Adipocyte (in vitro differentiated cells): ENCODE measurements around the gene WNT4.

Experiments used
- DNase-seq: peaks from one replicate; pipeline ENCODE4 v3.0.0-alpha.2; 2015; ENCODE audit warnings: low read depth
- H3K27me3 ChIP-seq: replicated peaks from 2 replicates; pipeline ENCODE4 v1.7.0; 2013; ENCODE audit warnings: mild to moderate bottlenecking, low read length, moderate library complexity; ENCODE audit not compliant: control insufficient read depth, insufficient read depth
- H3K36me3 ChIP-seq: 2 replicates; pipeline ENCODE4 v1.7.0; 2013; ENCODE audit warnings: low read length, mild to moderate bottlenecking, moderate library complexity; ENCODE audit not compliant: control insufficient read depth, insufficient read depth, severe bottlenecking
- H3K4me1 ChIP-seq: 2 replicates; pipeline ENCODE4 v1.7.0; 2013; ENCODE audit warnings: mild to moderate bottlenecking, low read length, moderate library complexity; ENCODE audit not compliant: control insufficient read depth, insufficient read depth
- H3K4me3 ChIP-seq: 2 replicates; pipeline ENCODE4 v1.7.0; 2013; ENCODE audit warnings: mild to moderate bottlenecking, low read length, moderate library complexity
- H3K9ac ChIP-seq: 2 replicates; pipeline ENCODE4 v1.7.0; 2013; ENCODE audit warnings: mild to moderate bottlenecking, low read length, moderate library complexity
- H3K9me3 ChIP-seq: 2 replicates; pipeline ENCODE4 v1.7.0; 2013; ENCODE audit warnings: mild to moderate bottlenecking, low read length, moderate library complexity; ENCODE audit not compliant: control insufficient read depth

WNT4 gene

DNA sequence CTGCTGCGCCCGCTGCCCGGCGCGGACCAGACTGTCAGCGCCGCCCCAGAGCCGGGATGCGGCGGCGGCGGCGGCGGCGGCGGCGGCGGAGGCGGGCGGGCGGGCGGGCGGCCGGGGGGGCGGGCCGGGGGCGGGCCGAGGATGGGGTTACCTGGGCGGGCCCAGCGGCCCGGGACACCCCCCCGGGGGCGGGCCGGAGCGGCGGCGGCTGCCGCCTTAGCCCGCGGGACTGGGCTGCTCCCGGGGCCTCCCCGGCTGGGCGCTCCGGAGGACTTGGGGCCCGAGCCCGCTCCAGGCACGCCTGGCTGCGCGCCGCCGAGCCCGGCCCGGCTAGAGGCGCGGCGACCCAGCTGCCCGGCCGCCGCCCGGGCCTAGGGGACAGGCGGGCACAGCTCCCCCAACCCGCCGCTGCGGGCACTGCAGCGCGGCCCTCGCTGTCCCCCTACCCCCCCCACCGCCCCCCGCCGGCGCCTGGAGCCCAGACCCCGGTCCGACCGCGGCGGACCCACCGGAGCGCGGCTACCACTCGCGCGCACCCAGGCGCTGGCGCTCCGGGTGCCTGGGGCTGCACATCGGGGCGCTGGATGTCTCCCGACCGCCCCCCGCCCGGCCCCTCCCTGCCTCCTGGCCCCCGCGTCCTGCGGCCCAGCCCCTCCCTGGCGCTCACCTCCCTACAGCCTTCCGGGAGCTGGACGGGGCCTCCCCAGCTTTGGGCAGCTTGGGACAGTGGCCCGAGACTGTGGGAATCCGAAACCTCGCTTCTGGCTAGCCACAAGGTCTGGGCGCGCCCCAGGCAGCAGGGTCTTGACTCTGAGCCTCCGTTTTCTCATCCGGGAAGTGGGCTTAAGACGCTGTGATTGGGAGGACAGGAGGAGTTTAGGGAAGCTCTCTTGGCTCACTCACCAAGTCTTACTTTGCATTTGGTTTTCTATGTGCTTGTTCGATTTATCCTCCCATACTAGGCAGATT lies at the start of gene WNT4:
Gene WNT4 (minus strand): TSS at position 33 of the 969 bp plus-strand sequence. CDS start 175 bp downstream, outside the sequence.
- H3K9ac ChIP-seq = no peak within 1 kb of the TSS
- H3K27me3 ChIP-seq = peaks cover 73% of the 10 kb centered on the region
- no peaks in the 10 kb centered on the region for H3K4me1 ChIP-seq
- H3K36me3 ChIP-seq = no peaks in the 10 kb centered on the region
- H3K9me3 ChIP-seq = no peaks in the 10 kb centered on the region
- H3K4me3 ChIP-seq = peak within 1 kb of the TSS; percentile 52
- peak; percentile 72 for DNase-seq

DNA sequence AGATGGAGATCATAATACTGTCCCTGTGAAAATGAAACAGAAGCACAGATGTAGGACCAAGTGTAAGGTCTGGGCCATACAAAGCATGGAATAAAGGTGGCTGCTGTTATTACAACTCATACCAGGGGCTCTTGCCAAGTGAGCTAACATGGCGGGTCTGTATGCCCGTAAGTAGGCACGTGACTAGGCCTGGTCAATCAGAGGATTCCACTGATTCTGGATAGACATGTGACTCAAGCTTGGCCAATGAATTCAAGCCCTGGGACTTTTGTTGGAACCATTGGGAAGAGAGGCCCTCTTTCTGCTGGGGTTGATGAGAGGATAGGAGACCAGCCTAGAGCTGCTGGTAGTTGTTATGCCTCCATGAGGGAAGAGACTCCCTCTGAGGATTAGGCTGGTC lies 47.8 kb upstream of the WNT4 start:
- Histone ChIP-seq H3K4me1 (no peaks in the 10 kb centered on the region), H3K9ac (no peak overlapping the region), H3K9me3 (no peaks in the 10 kb centered on the region), H3K27me3 (peaks cover 54% of the 10 kb centered on the region), H3K4me3 (no peak overlapping the region), H3K36me3 (no peaks in the 10 kb centered on the region)
- DNase-seq = no peak

DNA sequence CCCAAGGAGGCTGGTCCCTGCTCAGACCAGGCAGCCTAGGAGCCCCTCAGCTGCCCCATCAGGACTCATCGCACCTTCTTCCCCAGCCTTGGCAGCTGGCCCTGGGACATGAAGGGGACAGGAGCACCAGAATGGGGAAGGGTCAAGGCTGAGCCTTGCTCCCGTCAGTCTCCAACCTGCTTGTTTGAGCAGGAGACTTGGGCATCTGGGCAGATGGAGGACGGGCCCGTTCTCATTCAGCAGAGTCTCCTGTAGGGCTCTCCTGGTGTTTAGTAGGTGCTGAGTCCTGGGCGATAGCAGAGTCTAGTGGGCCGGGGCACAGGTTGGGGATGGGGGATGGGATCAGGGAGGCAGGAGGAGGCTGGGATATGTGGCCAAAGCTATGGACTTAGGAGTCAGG lies 47.4 kb upstream of the WNT4 start:
- H3K9ac ChIP-seq = no peak overlapping the region
- no peak overlapping the region for H3K4me3 ChIP-seq
- DNase-seq = no peak
- no peaks in the 10 kb centered on the region for H3K9me3 ChIP-seq
- H3K27me3 ChIP-seq = peaks cover 59% of the 10 kb centered on the region
- no peaks in the 10 kb centered on the region for H3K36me3 ChIP-seq
- no peaks in the 10 kb centered on the region for H3K4me1 ChIP-seq

GRCh38 chr1:22189619-22190018 lies 46.7 kb upstream of the WNT4 start:
- H3K9ac ChIP-seq = no peak overlapping the region
- DNase-seq = no peak
- H3K27me3 ChIP-seq = peaks cover 65% of the 10 kb centered on the region
- no peak overlapping the region for H3K4me3 ChIP-seq
- no peaks in the 10 kb centered on the region for H3K36me3 ChIP-seq
- H3K9me3 ChIP-seq = no peaks in the 10 kb centered on the region
- H3K4me1 ChIP-seq = no peaks in the 10 kb centered on the region

DNA sequence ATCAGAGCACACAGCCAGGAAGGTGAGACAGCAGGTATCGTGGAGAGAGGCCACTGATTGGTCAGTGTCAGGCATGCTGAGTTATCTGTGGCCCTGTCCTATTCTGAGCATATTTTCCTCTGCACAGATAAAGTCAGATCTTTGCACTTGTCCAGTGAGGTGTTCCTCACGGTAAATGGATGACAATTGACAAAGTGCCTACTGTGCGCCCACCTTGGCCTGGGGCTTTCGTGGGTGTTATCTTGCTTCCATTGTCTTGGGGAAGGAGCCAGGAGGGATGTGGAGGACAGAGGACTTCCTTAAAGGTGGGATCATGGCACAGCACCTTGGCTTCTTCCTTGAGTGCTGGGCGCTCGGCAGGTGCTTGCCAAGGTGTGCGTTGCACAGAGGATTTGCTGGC lies 46.0 kb upstream of the WNT4 start:
- Histone ChIP-seq H3K9me3 (no peaks in the 10 kb centered on the region), H3K9ac (no peak overlapping the region), H3K27me3 (peaks cover 67% of the 10 kb centered on the region), H3K4me3 (no peak overlapping the region), H3K36me3 (no peaks in the 10 kb centered on the region), H3K4me1 (no peaks in the 10 kb centered on the region)
- DNase-seq = no peak

DNA sequence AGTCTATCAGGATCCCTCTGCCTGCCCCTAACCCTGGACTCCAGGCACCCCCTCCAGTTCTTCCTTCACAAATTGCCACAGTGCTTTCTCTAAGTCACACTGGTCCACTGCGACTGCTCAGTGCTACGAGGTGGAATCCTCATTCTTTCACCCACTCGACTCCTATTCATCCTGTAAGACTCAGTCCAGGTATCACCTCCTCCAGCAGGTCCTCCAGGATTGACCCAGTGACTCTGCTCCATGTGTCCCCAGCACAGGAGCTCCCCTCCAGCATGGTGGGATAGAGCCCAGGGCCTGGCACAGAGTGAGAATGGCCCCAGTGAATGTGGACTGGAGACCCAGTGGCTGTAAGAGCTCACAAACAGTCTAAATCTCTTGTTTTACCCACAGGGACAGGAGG lies 45.5 kb upstream of the WNT4 start:
- H3K36me3 ChIP-seq = no peaks in the 10 kb centered on the region
- no peak for DNase-seq
- H3K27me3 ChIP-seq = peaks cover 68% of the 10 kb centered on the region
- H3K4me1 ChIP-seq = no peaks in the 10 kb centered on the region
- no peak overlapping the region for H3K9ac ChIP-seq
- no peak overlapping the region for H3K4me3 ChIP-seq
- H3K9me3 ChIP-seq = no peaks in the 10 kb centered on the region

DNA sequence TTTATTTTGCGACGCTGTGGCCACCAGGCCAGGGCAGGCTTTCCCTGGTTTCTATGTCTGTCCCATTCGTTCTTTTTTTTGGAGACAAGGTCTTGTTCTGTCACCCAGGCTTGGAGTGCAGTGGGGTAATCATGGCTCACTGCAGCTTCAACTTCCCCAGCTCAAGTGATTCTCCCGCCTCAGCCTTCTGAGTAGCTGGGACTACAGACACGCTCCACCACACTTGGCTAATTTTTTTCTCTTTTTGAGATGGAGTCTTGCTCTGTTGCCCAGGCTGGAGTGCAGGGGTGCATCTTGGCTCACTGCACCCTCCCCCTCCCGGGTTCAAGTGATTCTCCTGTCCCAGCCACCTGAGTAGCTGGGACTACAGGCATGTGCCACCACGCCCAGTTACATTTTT lies 43.4 kb upstream of the WNT4 start:
- Histone ChIP-seq H3K4me1 (no peaks in the 10 kb centered on the region), H3K9me3 (no peaks in the 10 kb centered on the region), H3K27me3 (peaks cover 74% of the 10 kb centered on the region), H3K36me3 (no peaks in the 10 kb centered on the region), H3K9ac (no peak overlapping the region), H3K4me3 (no peak overlapping the region)
- no peak for DNase-seq

- DNase-seq = no peak
These were observed 42.2 kb upstream of the WNT4 start for GRCh38 chr1:22184892-22185612.

GRCh38 chr1:22184454-22184853 lies 41.6 kb upstream of the WNT4 start:
- Histone ChIP-seq H3K4me3 (no peak overlapping the region), H3K36me3 (no peaks in the 10 kb centered on the region), H3K9me3 (peaks cover 3% of the 10 kb centered on the region), H3K4me1 (no peaks in the 10 kb centered on the region), H3K9ac (no peak overlapping the region), H3K27me3 (peaks cover 69% of the 10 kb centered on the region)
- no peak for DNase-seq

More at GRCh38 chr1:22184892-22185612, 42.2 kb upstream of the WNT4 start:
- Histone ChIP-seq H3K9me3 (no peaks in the 10 kb centered on the region), H3K4me1 (no peaks in the 10 kb centered on the region), H3K27me3 (peaks cover 69% of the 10 kb centered on the region), H3K36me3 (no peaks in the 10 kb centered on the region), H3K4me3 (no peak overlapping the region), H3K9ac (no peak overlapping the region)

DNA sequence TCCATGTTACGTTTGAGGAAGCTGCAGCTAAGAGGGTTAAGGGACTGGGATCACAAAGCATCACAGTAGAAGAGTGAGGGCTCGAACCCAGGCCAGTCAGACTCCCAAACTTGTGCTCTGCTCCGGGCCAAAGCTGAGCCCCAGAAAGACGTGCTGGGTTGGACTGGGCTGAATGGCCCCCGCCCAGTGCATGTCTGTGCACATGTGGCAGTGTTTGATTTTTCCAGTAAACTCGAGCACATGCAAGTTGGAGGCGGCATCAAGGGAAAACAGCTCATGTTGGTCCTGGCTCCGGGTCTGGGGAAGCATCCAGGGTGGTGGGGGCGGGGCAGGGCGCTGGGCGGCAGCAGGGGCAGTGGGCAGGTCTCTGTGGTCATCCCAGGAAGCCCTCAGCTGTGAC lies 39.8 kb upstream of the WNT4 start:
- H3K9ac ChIP-seq = no peak overlapping the region

GRCh38 chr1:22179197-22179803 lies 36.4 kb upstream of the WNT4 start:
- Histone ChIP-seq H3K4me3 (no peak overlapping the region), H3K9me3 (peaks cover 18% of the 10 kb centered on the region), H3K9ac (no peak overlapping the region), H3K27me3 (peaks cover 63% of the 10 kb centered on the region), H3K36me3 (no peaks in the 10 kb centered on the region), H3K4me1 (no peaks in the 10 kb centered on the region)
- no peak for DNase-seq

More for the DNA sequence above, 39.8 kb upstream of the WNT4 start:
- Histone ChIP-seq H3K36me3 (no peaks in the 10 kb centered on the region), H3K4me3 (no peak overlapping the region), H3K27me3 (peaks cover 55% of the 10 kb centered on the region), H3K4me1 (no peaks in the 10 kb centered on the region), H3K9me3 (peaks cover 10% of the 10 kb centered on the region)
- no peak for DNase-seq
